Sigmoid colon (tissue), 4 donors: ENCODE results near the gene LMO7.

ENCODE experiments used
- POLR2A ChIP-seq, 2 donors: fragments of 450-650 bp; IDR thresholded peaks; one replicate each; pipeline ENCODE4 v1.6.1; 2016; ENCODE audit warnings: antibody characterized with exemption in 2 of 2, mild to moderate bottlenecking in 2 of 2, moderate library complexity in 2 of 2
- POLR2AphosphoS5 ChIP-seq, 4 donors: sonication (generic); formaldehyde crosslinking; IDR thresholded peaks; one replicate each; pipeline ENCODE4 v1.6.1; 2017; ENCODE audit warnings: antibody characterized with exemption in 4 of 4
- TF ChIP-seq, protein P1 (sequence below), 4 experiments: fragments of 450-650 bp in 3 of 4; fragments of 200-600 bp in 1 of 4; IDR thresholded peaks; one replicate each; pipeline ENCODE4 v1.5.1; 2016 to 2019; ENCODE audit warnings: antibody characterized with exemption in 4 of 4, mild to moderate bottlenecking in 3 of 4, moderate library complexity in 2 of 4

- TF ChIP-seq, protein P1, sequence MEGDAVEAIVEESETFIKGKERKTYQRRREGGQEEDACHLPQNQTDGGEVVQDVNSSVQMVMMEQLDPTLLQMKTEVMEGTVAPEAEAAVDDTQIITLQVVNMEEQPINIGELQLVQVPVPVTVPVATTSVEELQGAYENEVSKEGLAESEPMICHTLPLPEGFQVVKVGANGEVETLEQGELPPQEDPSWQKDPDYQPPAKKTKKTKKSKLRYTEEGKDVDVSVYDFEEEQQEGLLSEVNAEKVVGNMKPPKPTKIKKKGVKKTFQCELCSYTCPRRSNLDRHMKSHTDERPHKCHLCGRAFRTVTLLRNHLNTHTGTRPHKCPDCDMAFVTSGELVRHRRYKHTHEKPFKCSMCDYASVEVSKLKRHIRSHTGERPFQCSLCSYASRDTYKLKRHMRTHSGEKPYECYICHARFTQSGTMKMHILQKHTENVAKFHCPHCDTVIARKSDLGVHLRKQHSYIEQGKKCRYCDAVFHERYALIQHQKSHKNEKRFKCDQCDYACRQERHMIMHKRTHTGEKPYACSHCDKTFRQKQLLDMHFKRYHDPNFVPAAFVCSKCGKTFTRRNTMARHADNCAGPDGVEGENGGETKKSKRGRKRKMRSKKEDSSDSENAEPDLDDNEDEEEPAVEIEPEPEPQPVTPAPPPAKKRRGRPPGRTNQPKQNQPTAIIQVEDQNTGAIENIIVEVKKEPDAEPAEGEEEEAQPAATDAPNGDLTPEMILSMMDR (IDR thresholded peaks at IDR 0.05), result no peak
- TF ChIP-seq POLR2A (IDR thresholded peaks at IDR 0.05), result no peak
- no peak for TF ChIP-seq POLR2AphosphoS5 (IDR thresholded peaks at IDR 0.05)
These were observed 46.2 kb downstream of the LMO7 start for GRCh38 chr13:75682326-75682725.
